HG02981 (cell line): Measurements from ENCODE around the gene FSTL4.

ENCODE experiments used
- ATAC-seq: cut with Tn5 transposase; IDR thresholded peaks from one replicate; pipeline ENCODE4 v1.9.1; 2021; ENCODE audit warnings: mild to moderate bottlenecking, moderate library complexity; ENCODE audit not compliant: unreplicated experiment

Gene FSTL4

DNA sequence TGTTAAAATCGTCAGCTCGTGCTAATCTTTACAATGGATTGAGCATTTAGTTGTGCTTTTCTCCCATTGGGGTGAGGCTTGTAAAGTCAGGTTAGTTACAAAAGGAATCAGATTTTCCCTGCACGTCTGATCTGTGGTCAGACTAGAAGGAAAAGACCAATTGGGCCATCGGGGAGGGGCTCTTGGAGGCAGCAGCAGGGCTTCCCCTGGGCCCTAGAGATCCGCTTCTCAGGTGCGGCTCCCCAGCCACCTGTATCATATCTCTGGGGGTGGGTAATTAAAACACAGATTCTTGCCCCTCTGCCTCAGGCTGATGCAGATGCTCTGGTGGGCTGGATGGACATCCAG lies 360.2 kb downstream of the FSTL4 start:
- no peak for ATAC-seq

DNA sequence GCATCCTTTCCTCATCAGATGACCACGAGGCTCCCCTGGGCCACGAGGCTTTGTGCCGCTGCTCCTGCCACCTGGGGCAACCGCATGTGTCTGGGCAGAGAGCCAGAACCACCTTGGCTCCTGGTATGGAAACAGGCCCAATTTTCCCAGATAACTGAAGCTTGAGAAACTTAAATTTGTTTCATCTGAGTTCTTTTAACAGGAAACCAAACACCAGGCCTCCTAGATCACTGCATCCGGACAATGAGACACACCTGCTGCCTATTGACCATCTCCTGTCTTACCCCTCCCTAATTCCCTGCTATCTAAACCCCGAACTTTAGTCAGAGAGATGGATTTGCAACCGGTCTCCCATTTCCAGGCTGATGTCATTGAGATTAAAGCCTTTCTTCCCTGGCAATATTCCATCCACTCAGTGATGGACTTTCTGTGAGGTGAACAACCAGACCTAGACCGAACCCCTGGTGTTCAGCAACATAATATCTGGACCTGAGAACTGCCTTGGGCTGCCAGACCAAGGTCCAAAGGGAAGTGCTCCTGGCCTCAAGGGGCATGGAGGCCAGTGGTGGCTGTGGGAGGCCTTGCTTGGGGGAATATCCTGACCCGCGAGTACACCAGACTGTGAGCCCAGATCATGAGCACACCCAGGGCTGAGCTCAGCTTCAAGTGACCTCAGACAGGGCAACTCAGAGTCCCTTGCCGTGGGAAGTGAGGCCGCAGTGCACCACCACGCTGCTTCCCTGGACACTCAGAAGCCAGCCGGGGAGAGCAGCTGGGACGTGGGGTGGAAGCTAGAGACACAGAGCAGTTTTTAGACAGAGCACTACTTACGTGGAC lies 360.8 kb downstream of the FSTL4 start:
- ATAC-seq = no peak

DNA sequence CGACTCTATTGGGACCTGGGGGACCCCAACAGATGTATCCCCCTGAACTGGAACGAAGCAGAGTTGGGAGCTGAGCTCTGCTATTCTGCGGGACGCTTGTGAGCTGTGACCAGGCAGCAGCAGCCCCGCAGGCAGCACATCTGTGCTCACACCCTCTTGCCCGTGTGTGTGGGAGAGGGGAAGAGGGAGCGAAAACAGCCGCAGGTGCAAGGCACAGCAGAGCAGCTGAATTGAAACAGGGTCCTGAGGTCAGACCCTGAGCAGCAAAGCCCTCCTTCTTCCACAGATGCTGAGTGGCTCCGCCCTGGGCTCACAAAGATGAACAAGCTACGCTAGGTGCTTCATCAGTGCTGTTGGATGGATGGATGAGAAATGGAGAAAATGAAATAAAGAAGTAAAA lies 361.8 kb downstream of the FSTL4 start:
- ATAC-seq = no peak

DNA sequence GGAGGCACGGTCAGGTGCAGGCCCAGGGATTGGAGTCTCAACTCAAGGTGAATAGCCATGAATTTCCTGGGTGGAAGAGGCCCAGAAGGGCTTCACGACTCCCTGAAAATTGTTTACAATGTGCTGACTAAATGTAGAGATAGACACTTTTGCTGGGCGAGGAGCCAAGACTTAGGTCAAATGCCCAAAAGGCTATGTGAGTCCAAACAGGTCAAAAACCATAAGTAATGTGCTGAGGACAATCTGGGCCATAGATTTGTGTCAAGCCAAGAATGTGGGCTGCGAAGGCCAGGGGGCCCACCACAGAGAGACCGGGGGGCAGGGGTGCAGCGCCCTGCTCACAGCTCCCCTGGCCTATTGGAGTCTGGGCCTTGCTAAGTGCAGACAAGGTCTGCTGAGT lies 362.7 kb downstream of the FSTL4 start:
- ATAC-seq = no peak

DNA sequence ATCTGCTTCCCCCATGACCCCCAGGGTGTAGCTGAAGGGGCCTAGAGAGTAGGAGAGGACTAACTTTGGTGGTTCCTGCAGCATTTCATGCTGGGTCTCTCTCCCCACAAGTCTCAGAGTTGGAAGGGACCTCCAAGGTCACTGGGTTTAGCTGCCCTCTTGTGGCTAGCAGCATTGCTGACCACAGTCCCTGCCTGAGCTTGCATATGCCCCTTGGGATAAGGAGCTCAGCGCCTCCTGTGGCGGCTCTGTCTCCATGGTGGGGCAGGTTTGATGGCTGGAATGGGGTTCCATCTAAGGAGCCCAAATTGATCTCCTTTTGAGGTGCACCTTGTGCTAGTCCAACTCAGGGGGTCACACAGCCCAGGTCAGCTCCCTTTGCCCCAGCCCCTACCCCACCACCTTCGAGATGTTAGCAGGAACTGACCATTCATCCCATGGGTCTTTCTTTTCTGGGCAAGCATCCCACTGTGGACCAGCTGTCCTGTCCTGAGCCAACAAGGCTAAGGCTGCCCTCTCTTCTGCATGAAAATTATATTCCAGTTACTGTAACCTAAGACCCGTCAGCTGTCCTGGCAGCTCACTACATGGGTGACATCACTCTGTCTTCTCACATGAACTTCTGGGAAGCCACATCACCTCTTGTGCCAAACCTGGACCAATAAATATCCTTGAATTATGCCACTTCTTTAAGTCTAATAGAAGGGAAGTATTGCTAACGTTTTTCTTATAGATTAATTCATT lies 364.3 kb downstream of the FSTL4 start:
- no peak for ATAC-seq

DNA sequence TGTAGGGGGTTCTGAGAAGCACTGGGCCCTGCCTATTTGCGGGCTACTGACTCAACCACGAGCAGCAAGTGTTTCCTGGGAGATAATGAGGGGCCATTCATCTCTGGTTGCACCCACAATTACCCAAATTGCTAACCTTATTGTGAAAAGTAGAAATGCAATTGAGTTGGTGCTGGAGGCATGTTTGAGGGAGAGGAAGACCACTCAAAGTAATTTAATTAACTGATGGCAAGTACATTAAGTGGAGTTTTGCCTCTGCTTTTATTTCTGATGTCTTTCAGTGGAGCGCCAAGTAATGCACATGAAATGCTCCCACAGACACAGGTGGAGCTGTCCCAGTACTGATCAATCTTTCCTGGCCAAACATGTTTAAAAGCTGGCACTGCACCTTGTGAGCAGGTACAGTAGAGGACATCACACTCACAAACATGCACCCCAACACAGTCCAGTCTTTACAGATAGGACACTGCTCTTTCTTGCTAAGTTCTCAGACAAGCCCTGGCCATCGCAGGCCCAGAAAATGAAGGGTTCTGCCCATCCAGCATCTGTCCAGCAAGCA lies 365.1 kb downstream of the FSTL4 start:
- ATAC-seq = no peak

DNA sequence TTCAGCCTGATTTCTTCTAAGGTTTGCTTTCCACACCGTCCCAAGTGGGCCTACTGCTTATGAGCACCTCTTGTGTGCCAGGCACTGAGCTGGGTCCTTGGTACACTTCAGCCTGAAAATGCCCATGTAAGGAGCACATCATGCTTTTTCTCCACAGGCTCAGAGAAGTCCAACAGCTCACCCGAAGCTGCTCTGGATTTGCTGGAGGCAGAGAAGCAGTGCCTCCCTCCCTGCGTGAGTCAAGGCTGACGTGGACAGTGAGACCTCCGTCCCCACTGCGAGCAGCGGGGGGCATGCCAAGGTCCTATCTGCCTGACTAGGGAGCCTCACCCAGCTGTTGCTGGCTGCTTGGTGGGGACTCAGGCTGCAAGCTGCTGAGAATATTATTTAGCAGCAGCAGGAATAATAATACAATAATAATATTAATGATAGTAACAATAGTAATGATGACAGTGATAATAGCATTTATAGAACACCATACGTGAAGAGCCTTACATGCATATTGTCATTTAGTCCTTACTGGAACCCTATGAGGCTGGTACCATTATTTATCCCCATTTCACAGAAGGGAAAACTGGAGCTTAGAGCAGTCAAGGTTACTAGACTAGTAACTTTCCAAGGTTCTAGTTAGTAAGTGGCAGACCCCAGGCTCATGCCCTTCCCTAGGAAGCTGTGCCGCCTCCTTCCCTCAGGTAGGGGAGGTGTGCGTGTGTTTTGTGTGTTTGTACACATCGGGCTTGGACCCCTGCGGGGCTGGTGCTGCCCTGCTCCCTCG lies 365.8 kb downstream of the FSTL4 start:
- no peak for ATAC-seq

DNA sequence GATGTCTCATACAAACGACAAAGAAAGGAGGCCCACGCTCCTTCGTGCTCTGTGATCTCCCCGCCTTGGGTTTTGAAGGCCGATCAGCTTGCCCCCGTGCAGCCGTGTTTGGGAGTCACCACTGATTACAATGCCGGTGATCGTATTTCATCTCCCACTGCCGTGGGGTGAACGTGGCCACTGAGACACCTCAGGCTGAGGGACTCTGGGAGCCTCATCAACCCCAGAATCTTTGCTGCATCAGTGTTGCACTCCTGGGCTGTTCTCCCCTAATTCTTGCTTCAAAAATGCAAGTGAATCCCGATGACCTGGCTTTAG lies 366.3 kb downstream of the FSTL4 start:
- no peak for ATAC-seq

DNA sequence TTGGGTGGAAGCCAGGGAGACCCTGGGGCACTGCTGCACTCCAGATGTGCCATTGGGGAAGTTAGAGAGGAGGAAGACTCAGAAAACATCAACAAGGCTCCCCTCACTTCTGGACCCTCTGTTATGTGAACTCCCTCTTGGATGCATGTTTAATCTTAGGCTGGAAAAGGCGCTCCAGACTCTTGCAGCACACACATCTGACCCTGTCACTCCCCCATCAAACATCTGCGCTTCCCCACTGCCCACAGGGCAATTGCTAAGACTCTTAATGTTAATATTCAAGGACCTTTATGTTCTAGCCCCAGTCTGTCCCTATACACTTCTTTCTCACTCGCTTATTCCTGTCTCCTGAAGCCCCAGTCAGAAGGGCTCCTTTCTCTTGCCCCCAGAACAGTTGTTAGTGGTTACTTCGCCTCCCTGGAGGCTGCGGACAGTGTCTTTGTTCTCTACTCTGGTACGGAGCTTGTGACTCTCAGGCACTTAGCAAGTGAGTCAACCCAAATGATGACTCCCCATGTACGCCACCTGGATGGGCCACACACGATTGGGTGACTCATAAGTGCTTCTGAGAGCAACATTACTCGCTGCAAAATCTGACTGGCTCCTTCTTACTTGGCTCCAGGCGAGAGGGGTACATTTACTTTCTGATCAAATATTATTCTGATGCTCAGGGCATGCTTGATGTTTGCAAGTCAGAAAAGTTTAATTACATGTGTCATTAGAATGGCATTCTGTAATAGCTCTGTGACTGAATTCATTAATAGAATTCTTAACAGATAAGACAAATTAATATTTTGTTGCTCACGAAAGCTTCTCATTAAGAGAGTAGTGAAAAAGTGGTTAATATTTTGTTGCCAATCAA lies 366.9 kb downstream of the FSTL4 start:
- no peak for ATAC-seq

DNA sequence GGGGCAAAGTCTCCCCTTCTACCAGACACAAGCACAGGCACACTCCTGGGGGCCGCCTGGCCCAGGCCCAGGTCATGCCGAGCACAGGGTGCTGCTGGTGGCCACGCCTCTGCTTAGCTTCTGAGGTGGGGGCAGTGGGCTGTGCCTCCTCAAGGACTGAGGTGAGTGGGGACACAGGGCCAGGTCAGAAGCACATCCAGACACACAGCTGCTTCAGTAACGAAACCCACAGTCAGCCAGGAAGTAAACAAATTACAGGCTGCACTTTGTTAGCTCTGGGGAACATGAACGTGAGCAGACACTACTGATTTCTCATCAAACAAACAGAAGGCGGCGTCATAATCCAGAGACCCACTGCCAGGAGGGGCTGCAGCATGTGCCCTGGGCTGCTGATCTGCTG lies 368.1 kb downstream of the FSTL4 start:
- peak; percentile 44 for ATAC-seq

DNA sequence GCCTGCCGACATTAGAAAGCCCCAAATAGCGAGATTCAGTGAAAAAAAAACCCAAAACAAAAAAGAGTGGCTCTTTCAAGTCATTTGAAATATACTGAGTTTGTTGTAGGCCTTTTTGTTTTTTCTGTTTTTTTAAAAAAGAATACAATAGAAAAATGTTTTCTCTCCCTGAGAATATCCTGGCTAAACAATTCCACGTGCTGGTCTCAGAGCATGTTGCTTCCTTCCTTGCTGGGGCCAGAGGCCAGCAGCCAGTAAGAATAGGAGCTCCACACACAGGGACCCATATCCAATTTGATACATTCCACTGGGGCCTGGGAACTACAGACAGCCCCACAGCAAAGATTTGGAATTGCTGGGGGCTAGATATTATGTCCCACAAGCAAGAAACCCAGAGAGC lies 369.1 kb downstream of the FSTL4 start:
- ATAC-seq = no peak

DNA sequence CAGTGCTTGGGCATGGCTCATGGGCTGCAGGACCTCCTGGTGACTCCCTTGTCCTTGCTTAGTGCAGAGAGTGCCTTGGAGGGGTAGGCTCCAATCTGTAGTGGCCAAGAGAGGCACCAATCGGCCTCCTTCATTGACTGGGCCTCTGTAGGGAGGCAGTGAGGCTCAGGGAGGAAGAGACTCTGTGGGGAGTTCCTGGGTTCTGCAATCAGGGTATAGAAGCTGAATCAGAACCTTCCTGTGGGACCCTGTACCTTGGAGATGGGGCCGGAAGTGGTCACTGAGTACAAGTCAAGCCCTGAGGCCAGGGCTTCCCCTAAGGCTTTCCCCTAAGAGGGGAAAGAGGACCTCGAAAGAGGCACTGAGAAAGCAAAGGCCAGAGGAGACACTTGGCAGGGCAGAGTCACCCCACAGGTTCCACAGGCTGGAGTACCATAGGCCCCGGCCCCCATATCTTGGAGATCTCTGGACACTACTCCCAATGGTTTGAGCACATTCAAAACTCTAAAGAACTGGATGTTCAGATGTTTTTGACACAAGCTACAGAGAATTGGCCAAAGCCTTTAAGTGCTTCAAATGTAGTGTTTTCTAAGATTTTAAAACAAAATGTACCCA lies 370.0 kb downstream of the FSTL4 start:
- ATAC-seq = no peak

DNA sequence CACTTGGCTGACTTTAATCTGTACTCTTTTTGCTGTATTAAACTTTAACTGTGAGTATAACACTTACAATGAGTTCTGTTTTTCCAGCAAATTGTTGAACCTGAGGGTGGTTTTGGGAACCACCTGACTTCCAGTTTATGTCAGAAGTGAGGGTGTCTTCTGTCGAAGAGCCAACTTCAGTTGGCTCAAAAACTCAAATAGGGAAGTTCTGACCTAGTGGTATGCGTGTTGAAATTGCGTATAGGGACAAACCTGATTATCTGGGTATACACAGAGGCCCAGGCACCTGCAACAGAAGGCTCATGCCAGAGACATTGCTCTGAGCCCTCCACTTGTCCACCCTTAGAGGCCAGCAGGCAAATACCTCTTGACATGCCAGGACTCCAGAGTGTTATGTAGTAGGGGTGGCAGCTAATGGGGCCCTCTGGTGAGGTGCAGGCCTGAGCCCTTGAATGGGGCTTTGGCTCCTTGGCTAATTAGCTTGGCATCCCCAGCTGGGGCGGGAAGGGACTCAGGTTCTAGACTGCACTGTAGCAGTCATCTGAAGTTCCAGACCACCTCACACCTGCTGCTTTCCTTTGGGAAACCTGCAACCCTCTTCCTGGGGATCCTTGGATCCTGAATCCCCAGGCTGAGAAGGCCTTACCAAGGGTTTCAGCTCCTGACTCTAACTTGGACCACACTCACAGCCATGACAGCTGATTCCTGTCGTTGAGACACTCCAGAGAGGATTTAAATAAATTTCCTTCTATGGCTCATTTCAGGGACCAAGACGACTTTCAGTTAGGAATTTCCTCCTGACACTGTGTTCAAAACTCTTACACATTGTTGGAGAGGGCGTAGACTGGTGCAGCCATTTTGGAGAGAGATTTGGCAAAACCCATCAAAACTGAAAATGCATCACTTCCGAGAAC lies 370.9 kb downstream of the FSTL4 start:
- no peak for ATAC-seq

DNA sequence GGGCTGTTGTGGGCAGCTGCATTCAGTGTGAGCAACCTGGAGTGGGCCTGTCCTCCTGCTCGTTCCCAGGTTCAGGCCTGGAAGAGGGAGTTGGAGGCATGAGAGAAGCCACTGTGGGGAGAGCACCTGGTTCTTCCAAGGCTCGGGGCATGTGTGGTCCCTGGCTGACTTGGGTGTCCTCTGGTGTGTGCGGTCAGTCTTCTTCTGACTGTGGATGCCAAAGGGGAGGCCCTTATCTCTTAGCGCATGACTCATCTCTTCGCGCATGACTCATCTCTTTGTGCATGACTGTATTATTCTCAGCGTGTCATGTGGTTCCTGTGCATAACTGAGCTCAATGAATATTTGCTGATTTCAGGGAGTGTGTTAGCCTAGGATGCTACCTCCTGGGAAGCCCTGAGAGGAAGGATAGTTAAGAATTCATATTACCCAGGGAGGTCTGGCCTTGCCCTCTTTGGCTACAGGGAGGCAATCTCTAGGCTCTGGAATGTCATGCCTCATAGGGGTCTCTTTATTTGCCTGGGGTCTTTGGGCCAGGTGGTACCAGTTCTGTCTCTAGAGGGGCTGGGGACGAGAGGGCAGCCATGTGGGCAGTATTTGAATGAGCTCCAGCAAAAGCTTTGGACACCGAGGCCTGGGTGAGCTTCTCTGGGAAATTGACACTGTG lies 371.8 kb downstream of the FSTL4 start:
- peak; percentile 48 for ATAC-seq

DNA sequence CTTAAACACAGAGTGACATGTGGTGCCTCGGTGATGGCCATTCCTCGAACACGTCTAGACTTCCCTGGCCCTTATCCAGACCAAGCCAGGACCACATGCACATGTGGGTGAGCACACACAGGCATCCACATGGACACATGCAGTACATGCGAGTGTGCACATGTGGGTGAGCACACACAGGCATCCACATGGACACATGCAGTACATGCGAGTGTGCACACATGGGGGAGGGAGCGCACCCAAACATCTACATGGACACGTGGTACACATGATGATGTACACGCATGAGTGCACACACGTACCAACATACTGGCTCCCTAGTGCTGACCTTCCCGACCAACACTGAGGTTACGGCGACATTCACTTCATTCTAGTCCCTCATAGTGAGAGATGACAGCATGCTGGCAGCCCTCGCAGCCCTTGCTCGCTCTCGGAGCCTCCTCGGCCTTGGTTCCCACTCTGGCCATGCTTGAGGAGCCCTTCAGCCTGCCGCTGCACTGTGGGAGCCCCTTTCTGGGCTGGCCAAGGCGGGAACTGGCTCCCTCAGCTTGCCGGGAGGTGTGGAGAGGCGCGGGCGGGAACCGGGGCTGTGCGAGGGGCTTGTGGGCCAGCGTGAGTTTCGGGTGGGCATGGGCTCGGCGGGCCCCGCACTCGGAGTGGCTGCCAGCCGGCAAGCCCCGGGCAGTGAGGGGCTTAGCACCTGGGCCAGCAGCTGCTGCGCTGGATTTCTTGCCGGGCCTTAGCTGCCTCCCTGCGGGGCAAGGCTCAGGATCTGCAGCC lies 373.7 kb downstream of the FSTL4 start:
- no peak for ATAC-seq

DNA sequence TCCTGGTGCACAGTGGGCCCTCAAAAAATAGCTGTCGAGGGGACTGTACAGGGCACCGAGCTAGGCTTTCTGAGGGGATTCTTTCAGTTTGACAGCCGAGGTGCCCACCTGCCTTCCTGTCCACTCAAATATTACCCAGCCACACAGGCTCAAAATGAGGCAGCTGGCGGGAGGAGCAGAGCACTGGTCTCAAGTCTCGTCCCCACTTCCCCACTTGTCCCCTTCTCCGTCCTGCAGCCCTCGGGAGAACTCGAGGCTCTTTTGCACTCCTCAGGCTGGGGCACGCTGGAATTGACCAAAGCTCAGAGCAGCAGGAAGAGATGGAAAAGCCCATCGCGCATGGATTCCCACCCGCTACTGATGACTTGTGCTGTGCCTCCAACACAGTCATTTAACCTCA lies 375.4 kb downstream of the FSTL4 start:
- ATAC-seq = no peak

DNA sequence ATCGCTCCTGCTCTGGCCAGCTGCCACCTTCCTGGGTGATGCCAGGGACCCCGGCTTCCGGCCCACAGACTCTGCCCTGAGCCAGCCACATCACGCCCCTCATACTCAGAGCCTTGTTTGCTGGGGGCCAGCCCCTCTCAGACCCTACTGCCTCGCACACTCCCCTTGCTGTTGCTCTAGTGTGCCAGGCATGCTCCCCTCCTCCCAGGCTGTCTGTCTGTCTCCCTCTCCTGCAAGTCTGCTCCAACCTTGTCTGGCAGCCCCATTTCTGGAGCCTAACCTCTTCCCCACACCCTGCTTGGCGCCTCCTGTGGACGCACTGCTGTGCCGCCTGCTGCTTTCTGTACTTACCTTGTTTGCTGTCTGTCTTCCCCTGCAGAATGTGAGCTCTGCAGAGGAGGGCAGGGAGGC lies 375.8 kb downstream of the FSTL4 start:
- ATAC-seq = no peak
